ENCODE results near the gene NENF. TPM values are rescaled to one million over a fixed set of nuclear protein-coding genes. Genes with fewer than 3 reads are reported as not detected.

The NENF gene
- total RNA-seq, 3 donors from 2014 or later (not counting 1 experiment from before 2014, with no cell fraction given), result 7.2 to 14.0 (median 12.2) TPM

DNA sequence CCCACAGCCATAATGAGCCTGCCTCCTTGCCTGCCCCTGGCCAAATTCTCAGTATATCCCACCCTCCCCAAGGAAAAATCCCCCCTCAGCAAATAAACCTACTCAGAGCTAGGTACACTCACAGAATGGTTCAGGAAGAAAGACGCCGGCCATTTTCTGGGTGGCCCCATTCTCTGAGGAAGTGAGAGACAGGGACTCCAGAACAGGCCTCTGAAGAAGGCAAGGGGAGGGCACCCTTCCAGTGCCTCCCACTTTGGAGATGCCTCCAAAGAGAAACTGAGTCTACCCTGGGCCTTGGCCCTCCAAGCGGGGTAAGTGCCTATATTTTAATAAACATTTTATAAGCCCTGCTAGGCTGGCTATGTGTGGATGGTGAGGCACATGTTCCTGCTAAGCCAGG, 20.3 kb upstream of the NENF start:
- no peak for DNase-seq
- H3K4me1 ChIP-seq (ENCODE audit: control insufficient read depth, insufficient read depth, low read length), result peaks cover 27% of the 10 kb centered on the region
- no peak for TF ChIP-seq CTCF (IDR thresholded peaks at IDR 0.05)
- Mint-ChIP-seq H3K36me3 (peaks cover 9% of the 10 kb centered on the region), H3K4me1 (peaks cover 39 to 53% of the 10 kb centered on the region in 2 donors), H3K27ac (no peak overlapping the region), H3K27me3 (ENCODE audit: low read depth in 2 of 2) (no peaks in the 10 kb centered on the region), H3K9me3 (no peaks in the 10 kb centered on the region), H3K4me3 (peak overlapping the region; percentile 99)
- intact Hi-C loops (cut with micrococcal nuclease), result no loop called here
- no peaks in the 10 kb centered on the region for H3K27me3 ChIP-seq (ENCODE audit: control insufficient read depth, insufficient read depth, low read length)
- H3K4me3 ChIP-seq (ENCODE audit: low read length), result no peak overlapping the region
- no peaks in the 10 kb centered on the region for H3K9me3 ChIP-seq (ENCODE audit: control insufficient read depth, insufficient read depth, low read length)
- ATAC-seq, result no peak
- H3K36me3 ChIP-seq (ENCODE audit: control insufficient read depth, insufficient read depth, low read length), result peaks cover 28% of the 10 kb centered on the region
- no peak overlapping the region for H3K27ac ChIP-seq (ENCODE audit: low read length)
- 80% methylated on average over 2 of the region's 3 CpGs for WGBS (ENCODE audit: insufficient coverage)

- no peak overlapping the region for H3K27ac ChIP-seq (ENCODE audit: low read length)
- WGBS (ENCODE audit: insufficient coverage), result 26% methylated on average over 21 of the region's 21 CpGs
- H3K4me1 ChIP-seq (ENCODE audit: control insufficient read depth, insufficient read depth, low read length), result peaks cover 27% of the 10 kb centered on the region
- no peak for TF ChIP-seq CTCF (IDR thresholded peaks at IDR 0.05)
- Mint-ChIP-seq H3K27me3 (ENCODE audit: low read depth in 2 of 2) (no peaks in the 10 kb centered on the region), H3K9me3 (no peaks in the 10 kb centered on the region), H3K36me3 (peaks cover 7% of the 10 kb centered on the region), H3K4me1 (peaks cover 39 to 53% of the 10 kb centered on the region in 2 donors), H3K4me3 (peak overlapping the region; percentile 99), H3K27ac (peak overlapping the region; percentile 91 to 96)
- ATAC-seq (peak in 1 of 3 donors; percentile 10), DNase-seq (no peak)
- H3K27me3 ChIP-seq (ENCODE audit: control insufficient read depth, insufficient read depth, low read length), result no peaks in the 10 kb centered on the region
- intact Hi-C loops (cut with micrococcal nuclease), result no loop called here
- H3K9me3 ChIP-seq (ENCODE audit: control insufficient read depth, insufficient read depth, low read length), result no peaks in the 10 kb centered on the region
- H3K4me3 ChIP-seq (ENCODE audit: low read length), result peak overlapping the region; percentile 61
- H3K36me3 ChIP-seq (ENCODE audit: control insufficient read depth, insufficient read depth, low read length), result peaks cover 19% of the 10 kb centered on the region
These were observed 18.8 kb upstream of the NENF start for GRCh38 chr1:212413902-212414327.

DNA sequence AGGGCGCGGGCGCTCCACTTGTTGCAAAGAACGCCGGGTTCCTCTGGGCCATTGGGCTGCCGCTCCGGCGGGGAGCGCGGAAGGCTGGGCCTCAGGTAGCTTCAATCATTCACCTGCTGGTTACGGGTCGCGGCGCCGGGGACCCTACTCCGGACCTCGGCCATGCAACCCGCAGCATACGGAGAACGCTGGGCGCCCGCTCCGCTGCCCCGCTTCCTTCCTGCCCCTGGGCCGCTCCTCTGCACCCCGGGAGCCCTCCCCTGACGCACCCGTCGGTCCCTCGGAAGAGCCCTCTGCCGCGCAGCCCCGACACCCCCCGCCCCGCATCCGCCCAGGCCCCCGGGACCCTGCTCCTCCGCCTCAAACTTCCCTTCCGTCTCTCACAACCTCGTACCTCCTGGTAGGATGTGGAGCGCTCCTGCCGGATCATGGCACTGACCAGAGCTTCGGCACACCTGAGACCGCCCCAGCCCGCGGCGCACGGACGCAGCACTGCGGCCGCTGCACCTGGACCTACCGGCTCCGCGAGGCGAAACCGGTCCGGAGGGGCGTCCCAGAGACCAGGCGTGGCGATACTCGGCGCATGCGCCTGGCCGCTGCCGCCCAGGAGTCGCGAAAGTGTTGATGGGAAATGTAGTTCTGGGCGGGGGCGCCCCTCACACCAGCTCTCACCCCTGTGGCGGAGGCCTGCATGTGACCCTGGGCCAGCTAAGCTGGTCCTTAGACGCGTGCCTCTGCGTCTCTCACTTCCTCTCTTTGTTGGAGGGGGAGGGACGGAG, 18.2 kb upstream of the NENF start, which contains the start of gene PACC1:
PACC1 (minus strand) TSS at position 559 of the 779 bp plus-strand sequence; CDS start at position 430, 129 bp downstream.
- Mint-ChIP-seq H3K27ac (peak within 1 kb of the TSS; percentile 91 to 96), H3K4me3 (peak within 1 kb of the TSS; percentile 99), H3K27me3 (ENCODE audit: low read depth in 2 of 2) (no peaks in the 10 kb centered on the region), H3K4me1 (peaks cover 39 to 53% of the 10 kb centered on the region in 2 donors), H3K9me3 (no peaks in the 10 kb centered on the region), H3K36me3 (peaks cover 1% of the 10 kb centered on the region)
- H3K27me3 ChIP-seq (ENCODE audit: control insufficient read depth, insufficient read depth, low read length), result no peaks in the 10 kb centered on the region
- under 1% methylated on average over 72 of the region's 74 CpGs for WGBS (ENCODE audit: insufficient coverage)
- ATAC-seq (peak; percentile 92 to 98 (median 92)), DNase-seq (peak; percentile 82 to 95)
- TF ChIP-seq CTCF (IDR thresholded peaks at IDR 0.05), result no peak
- peak within 1 kb of the TSS; percentile 71 for H3K27ac ChIP-seq (ENCODE audit: low read length)
- peaks cover 27% of the 10 kb centered on the region for H3K4me1 ChIP-seq (ENCODE audit: control insufficient read depth, insufficient read depth, low read length)
- H3K36me3 ChIP-seq (ENCODE audit: control insufficient read depth, insufficient read depth, low read length), result peaks cover 15% of the 10 kb centered on the region
- H3K4me3 ChIP-seq (ENCODE audit: low read length), result peak within 1 kb of the TSS; percentile 61
- H3K9me3 ChIP-seq (ENCODE audit: control insufficient read depth, insufficient read depth, low read length), result no peaks in the 10 kb centered on the region
- intact Hi-C loops (cut with micrococcal nuclease), result loop anchor here (1.0 kb wide), 1 partner anchor 18 kb away; the partner anchor contains the start of gene NENF

All from natural killer cell (primary cell).